ENCODE results near the gene GARIN3.

Gene GARIN3

GRCh38 chr5:157162919-157163510 is 3.0 kb downstream of the GARIN3 start:
- no peaks in the 10 kb centered on the region for H3K36me3 ChIP-seq (ENCODE audit: control insufficient read depth, insufficient read depth, low read length, severe bottlenecking)
- H3K9ac ChIP-seq (ENCODE audit: low read length) = no peak overlapping the region
- DNase-seq (ENCODE audit: low read depth) = no peak

GRCh38 chr5:157161996-157162395 is 4.1 kb downstream of the GARIN3 start:
- Histone ChIP-seq H3K36me3 (ENCODE audit: control insufficient read depth, insufficient read depth, low read length, severe bottlenecking) (no peaks in the 10 kb centered on the region), H3K4me3 (ENCODE audit: low read length) (no peak overlapping the region), H3K4me1 (ENCODE audit: control insufficient read depth, insufficient read depth, low read length) (no peaks in the 10 kb centered on the region), H3K27me3 (replicated peaks; ENCODE audit: control insufficient read depth, insufficient read depth, low read length) (peaks cover 19% of the 10 kb centered on the region), H3K9me3 (ENCODE audit: control insufficient read depth, low read length) (no peaks in the 10 kb centered on the region), H3K9ac (ENCODE audit: low read length) (no peak overlapping the region)
- DNase-seq (ENCODE audit: low read depth) = no peak

More at GRCh38 chr5:157162919-157163510, 3.0 kb downstream of the GARIN3 start:
- H3K9me3 ChIP-seq (ENCODE audit: control insufficient read depth, low read length) = no peaks in the 10 kb centered on the region
- H3K4me1 ChIP-seq (ENCODE audit: control insufficient read depth, insufficient read depth, low read length) = no peaks in the 10 kb centered on the region
- peaks cover 19% of the 10 kb centered on the region for H3K27me3 ChIP-seq (replicated peaks; ENCODE audit: control insufficient read depth, insufficient read depth, low read length)
- H3K4me3 ChIP-seq (ENCODE audit: low read length) = no peak overlapping the region

GRCh38 chr5:157160001-157160400 is 6.1 kb downstream of the GARIN3 start:
- peaks cover 14% of the 10 kb centered on the region for H3K27me3 ChIP-seq (replicated peaks; ENCODE audit: control insufficient read depth, insufficient read depth, low read length)
- no peak overlapping the region for H3K9ac ChIP-seq (ENCODE audit: low read length)
- H3K9me3 ChIP-seq (ENCODE audit: control insufficient read depth, low read length) = peaks cover 7% of the 10 kb centered on the region
- H3K4me3 ChIP-seq (ENCODE audit: low read length) = no peak overlapping the region
- DNase-seq (ENCODE audit: low read depth) = no peak
- no peaks in the 10 kb centered on the region for H3K36me3 ChIP-seq (ENCODE audit: control insufficient read depth, insufficient read depth, low read length, severe bottlenecking)
- no peaks in the 10 kb centered on the region for H3K4me1 ChIP-seq (ENCODE audit: control insufficient read depth, insufficient read depth, low read length)

- Histone ChIP-seq H3K4me3 (ENCODE audit: low read length) (no peak overlapping the region), H3K4me1 (ENCODE audit: control insufficient read depth, insufficient read depth, low read length) (no peaks in the 10 kb centered on the region), H3K36me3 (ENCODE audit: control insufficient read depth, insufficient read depth, low read length, severe bottlenecking) (no peaks in the 10 kb centered on the region), H3K9ac (ENCODE audit: low read length) (no peak overlapping the region), H3K27me3 (replicated peaks; ENCODE audit: control insufficient read depth, insufficient read depth, low read length) (peaks cover 14% of the 10 kb centered on the region), H3K9me3 (ENCODE audit: control insufficient read depth, low read length) (peaks cover 9% of the 10 kb centered on the region)
- DNase-seq (ENCODE audit: low read depth) = no peak
Measured at GRCh38 chr5:157159209-157159751, 6.8 kb downstream of the GARIN3 start.

GRCh38 chr5:157157293-157157891 is 8.7 kb downstream of the GARIN3 start:
- H3K4me3 ChIP-seq (ENCODE audit: low read length) = no peak overlapping the region
- H3K4me1 ChIP-seq (ENCODE audit: control insufficient read depth, insufficient read depth, low read length) = no peaks in the 10 kb centered on the region
- H3K27me3 ChIP-seq (replicated peaks; ENCODE audit: control insufficient read depth, insufficient read depth, low read length) = peaks cover 6% of the 10 kb centered on the region
- peaks cover 9% of the 10 kb centered on the region for H3K9me3 ChIP-seq (ENCODE audit: control insufficient read depth, low read length)
- H3K9ac ChIP-seq (ENCODE audit: low read length) = no peak overlapping the region
- no peak for DNase-seq (ENCODE audit: low read depth)
- no peaks in the 10 kb centered on the region for H3K36me3 ChIP-seq (ENCODE audit: control insufficient read depth, insufficient read depth, low read length, severe bottlenecking)

- Histone ChIP-seq H3K27me3 (replicated peaks; ENCODE audit: control insufficient read depth, insufficient read depth, low read length) (peaks cover 3% of the 10 kb centered on the region), H3K9me3 (ENCODE audit: control insufficient read depth, low read length) (peaks cover 9% of the 10 kb centered on the region), H3K4me3 (ENCODE audit: low read length) (no peak overlapping the region), H3K4me1 (ENCODE audit: control insufficient read depth, insufficient read depth, low read length) (no peaks in the 10 kb centered on the region), H3K36me3 (ENCODE audit: control insufficient read depth, insufficient read depth, low read length, severe bottlenecking) (no peaks in the 10 kb centered on the region), H3K9ac (ENCODE audit: low read length) (no peak overlapping the region)
- DNase-seq (ENCODE audit: low read depth) = no peak
Measured at GRCh38 chr5:157155297-157155696, 10.8 kb downstream of the GARIN3 start.

GRCh38 chr5:157150995-157151394 is 15.1 kb downstream of the GARIN3 start:
- H3K4me1 ChIP-seq (ENCODE audit: control insufficient read depth, insufficient read depth, low read length) = no peaks in the 10 kb centered on the region

GRCh38 chr5:157148734-157149615 is 17.1 kb downstream of the GARIN3 start:
- peak; percentile 90 for DNase-seq (ENCODE audit: low read depth)
- Histone ChIP-seq H3K36me3 (ENCODE audit: control insufficient read depth, insufficient read depth, low read length, severe bottlenecking) (no peaks in the 10 kb centered on the region), H3K4me3 (ENCODE audit: low read length) (no peak overlapping the region), H3K9me3 (ENCODE audit: control insufficient read depth, low read length) (no peaks in the 10 kb centered on the region), H3K4me1 (ENCODE audit: control insufficient read depth, insufficient read depth, low read length) (peaks cover under 1% of the 10 kb centered on the region), H3K27me3 (replicated peaks; ENCODE audit: control insufficient read depth, insufficient read depth, low read length) (peaks cover 3% of the 10 kb centered on the region), H3K9ac (ENCODE audit: low read length) (no peak overlapping the region)

More at GRCh38 chr5:157150995-157151394, 15.1 kb downstream of the GARIN3 start:
- Histone ChIP-seq H3K4me3 (ENCODE audit: low read length) (no peak overlapping the region), H3K9me3 (ENCODE audit: control insufficient read depth, low read length) (peaks cover 9% of the 10 kb centered on the region), H3K36me3 (ENCODE audit: control insufficient read depth, insufficient read depth, low read length, severe bottlenecking) (no peaks in the 10 kb centered on the region), H3K27me3 (replicated peaks; ENCODE audit: control insufficient read depth, insufficient read depth, low read length) (peaks cover 3% of the 10 kb centered on the region), H3K9ac (ENCODE audit: low read length) (no peak overlapping the region)
- DNase-seq (ENCODE audit: low read depth) = no peak

GRCh38 chr5:157143127-157143971 is 22.7 kb downstream of the GARIN3 start:
- Histone ChIP-seq H3K36me3 (ENCODE audit: control insufficient read depth, insufficient read depth, low read length, severe bottlenecking) (peaks cover 10% of the 10 kb centered on the region), H3K4me3 (ENCODE audit: low read length) (peak overlapping the region; percentile 97), H3K9ac (ENCODE audit: low read length) (peak overlapping the region; percentile 97), H3K9me3 (ENCODE audit: control insufficient read depth, low read length) (no peaks in the 10 kb centered on the region), H3K27me3 (replicated peaks; ENCODE audit: control insufficient read depth, insufficient read depth, low read length) (no peaks in the 10 kb centered on the region), H3K4me1 (ENCODE audit: control insufficient read depth, insufficient read depth, low read length) (peaks cover 11% of the 10 kb centered on the region)
- peak; percentile 55 for DNase-seq (ENCODE audit: low read depth)

GRCh38 chr5:157142317-157143126 is 23.5 kb downstream of the GARIN3 start, which contains the start of gene MED7:
MED7 (minus strand) TSS chr5:157142865; CDS start chr5:157139431, 3,434 bp downstream.
- peak within 1 kb of the TSS; percentile 97 for H3K4me3 ChIP-seq (ENCODE audit: low read length)
- peaks cover 18% of the 10 kb centered on the region for H3K36me3 ChIP-seq (ENCODE audit: control insufficient read depth, insufficient read depth, low read length, severe bottlenecking)
- H3K4me1 ChIP-seq (ENCODE audit: control insufficient read depth, insufficient read depth, low read length) = peaks cover 18% of the 10 kb centered on the region
- DNase-seq (ENCODE audit: low read depth) = peak; percentile 99
- no peaks in the 10 kb centered on the region for H3K9me3 ChIP-seq (ENCODE audit: control insufficient read depth, low read length)
- H3K27me3 ChIP-seq (replicated peaks; ENCODE audit: control insufficient read depth, insufficient read depth, low read length) = no peaks in the 10 kb centered on the region
- H3K9ac ChIP-seq (ENCODE audit: low read length) = peak within 1 kb of the TSS; percentile 97
